ENCODE data around the gene GRXCR1.

DNA sequence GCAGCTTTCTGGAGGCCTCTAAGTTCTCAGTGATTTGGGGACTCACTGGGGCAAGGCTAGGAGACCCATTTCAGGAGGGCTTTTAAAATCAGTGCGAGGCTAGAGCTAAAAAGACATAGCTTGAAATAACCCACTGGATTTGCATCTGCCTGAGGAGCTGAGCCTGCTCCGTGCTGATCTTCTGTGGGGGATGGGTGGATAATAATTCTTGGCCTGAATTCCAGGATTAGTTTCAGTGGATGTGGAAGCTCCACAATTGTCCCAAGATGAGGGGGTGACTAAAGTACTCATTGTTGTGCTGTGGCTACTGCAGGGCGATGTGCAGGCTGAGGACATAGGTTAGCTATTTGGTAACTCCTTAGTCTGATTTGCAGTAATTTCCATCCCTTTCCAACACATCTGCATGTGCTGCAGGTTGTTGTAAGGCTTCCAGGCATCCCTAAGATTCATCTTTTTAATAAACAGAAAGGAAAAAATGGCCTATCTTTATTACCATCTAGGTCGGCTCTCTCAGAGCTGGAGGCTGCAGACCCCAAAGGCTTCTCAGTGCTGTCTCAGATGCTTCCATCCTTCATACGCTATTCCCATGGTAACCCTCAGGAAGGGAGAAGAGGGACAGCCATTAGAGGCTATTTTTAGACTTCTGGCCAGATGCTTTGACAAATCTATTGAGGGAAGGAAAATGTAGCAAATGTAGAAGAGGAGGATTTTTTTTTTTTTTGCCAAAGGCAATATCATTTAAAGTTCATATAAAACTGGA lies 63.4 kb downstream of the GRXCR1 start:
- TF ChIP-seq, protein P1, sequence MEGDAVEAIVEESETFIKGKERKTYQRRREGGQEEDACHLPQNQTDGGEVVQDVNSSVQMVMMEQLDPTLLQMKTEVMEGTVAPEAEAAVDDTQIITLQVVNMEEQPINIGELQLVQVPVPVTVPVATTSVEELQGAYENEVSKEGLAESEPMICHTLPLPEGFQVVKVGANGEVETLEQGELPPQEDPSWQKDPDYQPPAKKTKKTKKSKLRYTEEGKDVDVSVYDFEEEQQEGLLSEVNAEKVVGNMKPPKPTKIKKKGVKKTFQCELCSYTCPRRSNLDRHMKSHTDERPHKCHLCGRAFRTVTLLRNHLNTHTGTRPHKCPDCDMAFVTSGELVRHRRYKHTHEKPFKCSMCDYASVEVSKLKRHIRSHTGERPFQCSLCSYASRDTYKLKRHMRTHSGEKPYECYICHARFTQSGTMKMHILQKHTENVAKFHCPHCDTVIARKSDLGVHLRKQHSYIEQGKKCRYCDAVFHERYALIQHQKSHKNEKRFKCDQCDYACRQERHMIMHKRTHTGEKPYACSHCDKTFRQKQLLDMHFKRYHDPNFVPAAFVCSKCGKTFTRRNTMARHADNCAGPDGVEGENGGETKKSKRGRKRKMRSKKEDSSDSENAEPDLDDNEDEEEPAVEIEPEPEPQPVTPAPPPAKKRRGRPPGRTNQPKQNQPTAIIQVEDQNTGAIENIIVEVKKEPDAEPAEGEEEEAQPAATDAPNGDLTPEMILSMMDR (conservative IDR thresholded peaks at IDR 0.05): no peak
- no peak for TF ChIP-seq EZH2 (IDR thresholded peaks at IDR 0.05; ENCODE audit: low read depth)
